ENCODE data around the gene PSD2.

GRCh38 chr5:139847091-139847490 lies 51.5 kb downstream of the PSD2 start:
- TF ChIP-seq CREM (IDR thresholded peaks at IDR 0.05; ENCODE audit: low read depth) (no peak), GABPA (IDR thresholded peaks at IDR 0.05; ENCODE audit: low read depth) (no peak), CHD2 (IDR thresholded peaks at IDR 0.05; ENCODE audit: borderline replicate concordance, low read depth, low read length) (no peak), CTCF (IDR thresholded peaks at IDR 0.05 in 2 of 3, conservative IDR thresholded peaks at IDR 0.05 in 1 of 3; ENCODE audit: control insufficient read depth in 2 of 3, extremely low read depth in 1 of 3, insufficient read depth in 1 of 3, low read depth in 3 of 3, low read length in 3 of 3) (no peak), MYC (IDR thresholded peaks at IDR 0.05; ENCODE audit: insufficient read depth, insufficient read length, insufficient replicate concordance, low read length, severe bottlenecking) (no peak)

All from GM12878 (cell line).